ENCODE measurements around the gene SSTR3.

GRCh38 chr22:37222440-37222971 is 10.2 kb upstream of the SSTR3 start:
- TF ChIP-seq CTCF (IDR thresholded peaks at IDR 0.05) (no peak), FOXJ3 (CRISPR knock-in tag; IDR thresholded peaks at IDR 0.05; ENCODE audit: borderline replicate concordance) (no peak)

Data from WTC11 (cell line).